Panc1 (cell line): ENCODE results near the gene SND1. TPM values are rescaled to one million over a fixed set of nuclear protein-coding genes. Genes with fewer than 3 reads are reported as not detected.

ENCODE experiments used
- ATAC-seq: fragments of 200-7000 bp; cut with Tn5 transposase; 2 replicates; pipeline ENCODE4 v1.9.1; 2020; ENCODE audit warnings: mild to moderate bottlenecking, moderate library complexity
- BruUV-seq: library from RNA; stranded (reverse); fragments of 400-500 nt; replicated peaks from 2 replicates; lab custom pipeline; 2021; lab: Mats Ljungman, UMichigan
- CTCF ChIA-PET: fragments of 300-600 bp; sonication (Branson Sonifier 250); formaldehyde crosslinking; loops from one replicate; lab custom pipeline; 2022; ENCODE audit warnings: antibody characterized with exemption; lab: Charles Lee
- POLR2A ChIA-PET: fragments of 300-600 bp; sonication (Branson Sonifier 250); formaldehyde crosslinking; loops from one replicate; lab custom pipeline; 2022; ENCODE audit warnings: antibody characterized with exemption; lab: Charles Lee
- DNase-seq: peaks from one replicate; pipeline ENCODE4 v3.0.0-alpha.2; 2010; ENCODE audit warnings: low read depth, low spot score
- H3K27ac ChIP-seq: 2 replicates; pipeline ENCODE4 v1.5.1; 2011; ENCODE audit warnings: mild to moderate bottlenecking, low read length, inconsistent platforms
- H3K27me3 ChIP-seq: fragments of 200-500 bp; sonication (Bioruptor generic); 2 replicates; pipeline ENCODE4 v1.6.0; 2014; ENCODE audit warnings: low read length, inconsistent platforms; ENCODE audit not compliant: control insufficient read depth, insufficient read depth
- H3K36me3 ChIP-seq: fragments of 200-500 bp; sonication (Bioruptor generic); 2 replicates; pipeline ENCODE4 v1.5.1; 2014; ENCODE audit warnings: inconsistent platforms, mild to moderate bottlenecking, low read length, moderate library complexity; ENCODE audit not compliant: control insufficient read depth, insufficient read depth
- H3K4me1 ChIP-seq: 2 replicates; pipeline ENCODE4 v1.5.1; 2011; ENCODE audit warnings: inconsistent platforms, mild to moderate bottlenecking, low read length, moderate library complexity; ENCODE audit not compliant: control insufficient read depth, insufficient read depth
- H3K4me3 ChIP-seq, 2 experiments: 2 replicates each; pipeline ENCODE4 v1.5.1; 2011 to 2012; ENCODE audit warnings: low read depth in 2 of 2, low read length in 2 of 2, mild to moderate bottlenecking in 2 of 2, inconsistent platforms in 1 of 2, moderate library complexity in 1 of 2
- H3K9me3 ChIP-seq: fragments of 200-500 bp; sonication (Bioruptor generic); 2 replicates; pipeline ENCODE4 v1.5.1; 2014; ENCODE audit warnings: low read depth, mild to moderate bottlenecking, inconsistent platforms, low read length, moderate library complexity; ENCODE audit not compliant: control insufficient read depth, insufficient read depth
- POLR2AphosphoS5 ChIP-seq: IDR thresholded peaks from 2 replicates; pipeline ENCODE4 v1.6.1; 2012; ENCODE audit warnings: mild to moderate bottlenecking, low read depth, low read length, moderate library complexity
- SIN3A ChIP-seq: IDR thresholded peaks from 2 replicates; pipeline ENCODE4 v1.6.1; 2012; ENCODE audit warnings: low read depth, mild to moderate bottlenecking, low read length, moderate library complexity, borderline replicate concordance; ENCODE audit not compliant: insufficient read depth
- TCF7L2 ChIP-seq: IDR thresholded peaks from 2 replicates; pipeline ENCODE4 v1.6.1; 2011; ENCODE audit warnings: mild to moderate bottlenecking, low read depth, low read length, inconsistent platforms
- in situ Hi-C: cut with HindIII; loops from 2 replicates; pipeline ENCODE4 v1.10.0; 2016; ENCODE audit warnings: low sequenced_read_pairs, low pct_unique_long_range_greater_than_20kb
- intact Hi-C: fragments of 100-400 bp; cut with micrococcal nuclease; formaldehyde crosslinking; loops from one replicate; pipeline ENCODE4 v1.10.0; 2022; ENCODE audit not compliant: unreplicated experiment
- total RNA-seq: library from RNA; stranded (reverse); gene quantifications from one replicate; pipeline ENCODE4 v1.2.1, GENCODE V29; 2021; ENCODE audit not compliant: unreplicated experiment
- TF ChIP-seq, protein P1 (sequence below): fragments of 450-650 bp; IDR thresholded peaks from 2 replicates; pipeline ENCODE4 v1.5.1; 2017; ENCODE audit warnings: mild to moderate bottlenecking
- TF ChIP-seq, protein P2 (sequence below), 2 experiments: IDR thresholded peaks; 2 replicates each; pipeline ENCODE4 v1.6.1; 2011 to 2012; ENCODE audit warnings: low read depth in 2 of 2, control low read depth in 1 of 2, low read length in 1 of 2, mild to moderate bottlenecking in 1 of 2, moderate library complexity in 1 of 2; ENCODE audit not compliant: insufficient read depth in 1 of 2

SND1 gene
- total RNA-seq, 1 experiment from 2014 or later: 176 TPM

DNA sequence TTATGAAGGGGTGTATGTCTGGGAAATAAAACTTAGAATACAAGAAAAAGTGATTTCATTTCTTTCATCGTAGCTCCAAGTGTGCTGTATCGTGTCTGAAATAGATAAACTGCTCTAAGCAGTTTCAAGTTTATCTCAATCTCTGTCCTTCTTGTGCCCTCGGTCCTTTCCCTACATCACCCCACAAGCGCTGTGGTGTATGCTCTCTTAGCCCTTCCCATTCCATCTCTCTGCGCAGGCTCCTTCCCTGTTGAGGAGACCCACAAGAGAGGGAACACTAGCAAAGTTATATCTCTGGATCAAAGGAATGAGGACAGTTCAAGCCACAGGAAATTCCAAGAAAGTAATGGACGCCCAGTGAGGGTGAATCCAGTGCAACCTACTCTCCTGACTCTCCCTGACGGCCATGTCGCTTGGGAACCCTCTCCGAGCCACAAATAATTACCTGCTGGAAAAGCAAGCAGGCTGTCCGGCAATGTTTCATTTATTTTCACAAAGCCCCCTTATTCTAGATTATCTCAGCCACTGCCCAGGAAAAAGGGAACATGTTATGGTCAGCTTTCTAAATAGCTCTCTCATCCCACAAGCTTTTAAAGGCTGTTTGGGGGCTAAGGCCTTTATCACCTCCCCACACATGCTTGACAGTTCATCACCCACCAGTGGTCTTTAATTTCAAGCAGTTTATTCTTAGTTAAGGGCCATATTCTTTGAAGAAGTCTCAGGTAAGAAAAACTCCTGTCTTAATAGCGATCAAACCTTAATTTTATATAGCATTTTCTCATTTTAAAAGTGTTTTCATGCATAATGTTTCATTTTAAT lies 344.5 kb downstream of the SND1 start:
- no TSS peak for BruUV-seq
- intact Hi-C loops: no loop called here
- Histone ChIP-seq H3K27me3 (no peaks in the 10 kb centered on the region), H3K9me3 (no peaks in the 10 kb centered on the region), H3K36me3 (no peaks in the 10 kb centered on the region), H3K4me1 (no peaks in the 10 kb centered on the region), H3K27ac (no peak overlapping the region), H3K4me3 (no peak overlapping the region)
- in situ Hi-C loops: no loop called here
- ATAC-seq (no peak), DNase-seq (no peak)
- ChIA-PET CTCF (no interaction called here), POLR2A (no interaction called here)
- TF ChIP-seq SIN3A (no peak), TCF7L2 (no peak), POLR2AphosphoS5 (no peak)
- TF ChIP-seq, protein P1, sequence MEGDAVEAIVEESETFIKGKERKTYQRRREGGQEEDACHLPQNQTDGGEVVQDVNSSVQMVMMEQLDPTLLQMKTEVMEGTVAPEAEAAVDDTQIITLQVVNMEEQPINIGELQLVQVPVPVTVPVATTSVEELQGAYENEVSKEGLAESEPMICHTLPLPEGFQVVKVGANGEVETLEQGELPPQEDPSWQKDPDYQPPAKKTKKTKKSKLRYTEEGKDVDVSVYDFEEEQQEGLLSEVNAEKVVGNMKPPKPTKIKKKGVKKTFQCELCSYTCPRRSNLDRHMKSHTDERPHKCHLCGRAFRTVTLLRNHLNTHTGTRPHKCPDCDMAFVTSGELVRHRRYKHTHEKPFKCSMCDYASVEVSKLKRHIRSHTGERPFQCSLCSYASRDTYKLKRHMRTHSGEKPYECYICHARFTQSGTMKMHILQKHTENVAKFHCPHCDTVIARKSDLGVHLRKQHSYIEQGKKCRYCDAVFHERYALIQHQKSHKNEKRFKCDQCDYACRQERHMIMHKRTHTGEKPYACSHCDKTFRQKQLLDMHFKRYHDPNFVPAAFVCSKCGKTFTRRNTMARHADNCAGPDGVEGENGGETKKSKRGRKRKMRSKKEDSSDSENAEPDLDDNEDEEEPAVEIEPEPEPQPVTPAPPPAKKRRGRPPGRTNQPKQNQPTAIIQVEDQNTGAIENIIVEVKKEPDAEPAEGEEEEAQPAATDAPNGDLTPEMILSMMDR: no peak
- TF ChIP-seq, protein P2, sequence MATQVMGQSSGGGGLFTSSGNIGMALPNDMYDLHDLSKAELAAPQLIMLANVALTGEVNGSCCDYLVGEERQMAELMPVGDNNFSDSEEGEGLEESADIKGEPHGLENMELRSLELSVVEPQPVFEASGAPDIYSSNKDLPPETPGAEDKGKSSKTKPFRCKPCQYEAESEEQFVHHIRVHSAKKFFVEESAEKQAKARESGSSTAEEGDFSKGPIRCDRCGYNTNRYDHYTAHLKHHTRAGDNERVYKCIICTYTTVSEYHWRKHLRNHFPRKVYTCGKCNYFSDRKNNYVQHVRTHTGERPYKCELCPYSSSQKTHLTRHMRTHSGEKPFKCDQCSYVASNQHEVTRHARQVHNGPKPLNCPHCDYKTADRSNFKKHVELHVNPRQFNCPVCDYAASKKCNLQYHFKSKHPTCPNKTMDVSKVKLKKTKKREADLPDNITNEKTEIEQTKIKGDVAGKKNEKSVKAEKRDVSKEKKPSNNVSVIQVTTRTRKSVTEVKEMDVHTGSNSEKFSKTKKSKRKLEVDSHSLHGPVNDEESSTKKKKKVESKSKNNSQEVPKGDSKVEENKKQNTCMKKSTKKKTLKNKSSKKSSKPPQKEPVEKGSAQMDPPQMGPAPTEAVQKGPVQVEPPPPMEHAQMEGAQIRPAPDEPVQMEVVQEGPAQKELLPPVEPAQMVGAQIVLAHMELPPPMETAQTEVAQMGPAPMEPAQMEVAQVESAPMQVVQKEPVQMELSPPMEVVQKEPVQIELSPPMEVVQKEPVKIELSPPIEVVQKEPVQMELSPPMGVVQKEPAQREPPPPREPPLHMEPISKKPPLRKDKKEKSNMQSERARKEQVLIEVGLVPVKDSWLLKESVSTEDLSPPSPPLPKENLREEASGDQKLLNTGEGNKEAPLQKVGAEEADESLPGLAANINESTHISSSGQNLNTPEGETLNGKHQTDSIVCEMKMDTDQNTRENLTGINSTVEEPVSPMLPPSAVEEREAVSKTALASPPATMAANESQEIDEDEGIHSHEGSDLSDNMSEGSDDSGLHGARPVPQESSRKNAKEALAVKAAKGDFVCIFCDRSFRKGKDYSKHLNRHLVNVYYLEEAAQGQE (IDR thresholded peaks at IDR 0.05; ENCODE audit: insufficient read depth in 1 of 2, low read depth in 2 of 2, low read length in 1 of 2): no peak

DNA sequence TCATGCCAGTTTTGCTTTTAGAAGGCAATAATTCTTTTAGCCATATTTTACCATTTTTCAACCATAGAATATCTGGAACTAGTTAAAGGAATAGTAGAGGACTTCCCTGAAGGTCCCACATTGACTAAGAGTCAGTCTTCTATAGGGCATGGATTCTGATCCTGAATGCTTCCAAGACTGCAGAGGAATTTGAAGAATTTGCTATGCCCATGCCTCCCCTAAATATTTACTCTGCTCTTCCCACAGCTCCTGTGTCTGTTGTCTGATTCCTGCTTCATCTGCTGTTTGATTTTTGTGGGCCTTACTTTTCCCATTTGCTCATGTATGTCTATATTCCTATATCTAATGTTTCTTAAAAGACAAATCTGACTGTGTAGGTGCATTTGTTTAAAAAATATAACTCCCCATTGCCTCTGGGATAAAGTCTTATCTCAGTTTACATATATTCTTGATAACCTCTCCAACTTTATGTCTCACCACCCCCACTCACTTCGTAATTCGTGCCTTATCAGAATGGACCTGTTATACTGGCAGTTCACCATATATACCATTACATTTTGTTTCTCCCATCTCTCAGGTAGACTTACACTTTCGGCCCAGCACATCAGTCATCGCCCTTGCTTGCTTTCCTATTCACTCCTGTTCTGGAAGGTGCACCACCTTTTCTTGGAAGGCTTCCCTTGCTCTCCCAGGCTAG lies 345.4 kb downstream of the SND1 start:
- no TSS peak for BruUV-seq
- TF ChIP-seq SIN3A (no peak), POLR2AphosphoS5 (no peak), TCF7L2 (no peak)
- TF ChIP-seq, protein P1: no peak
- TF ChIP-seq, protein P2 (IDR thresholded peaks at IDR 0.05; ENCODE audit: insufficient read depth in 1 of 2, low read depth in 2 of 2, low read length in 1 of 2): no peak
- POLR2A ChIA-PET: no interaction called here
- Histone ChIP-seq H3K9me3 (no peaks in the 10 kb centered on the region), H3K4me1 (no peaks in the 10 kb centered on the region), H3K36me3 (no peaks in the 10 kb centered on the region), H3K27me3 (no peaks in the 10 kb centered on the region), H3K27ac (no peak overlapping the region), H3K4me3 (no peak overlapping the region)
- ATAC-seq (no peak), DNase-seq (no peak)
- intact Hi-C loops (no loop called here), in situ Hi-C loops (no loop called here)
- CTCF ChIA-PET: no interaction called here
